HG02763 (cell line): Measurements from ENCODE around the gene LHFPL6.

Source experiments
- ATAC-seq: cut with Tn5 transposase; IDR thresholded peaks from one replicate; pipeline ENCODE4 v1.9.1; 2021; ENCODE audit warnings: mild to moderate bottlenecking, moderate library complexity; ENCODE audit not compliant: unreplicated experiment

LHFPL6 gene

GRCh38 chr13:39419068-39419467, 183.9 kb downstream of the LHFPL6 start:
- ATAC-seq, result no peak

- ATAC-seq, result no peak
Measured at GRCh38 chr13:39418424-39418823, 184.6 kb downstream of the LHFPL6 start.

- no peak for ATAC-seq
Measured at GRCh38 chr13:39417643-39418042, 185.3 kb downstream of the LHFPL6 start.

- ATAC-seq, result no peak
Measured at GRCh38 chr13:39417131-39417530, 185.9 kb downstream of the LHFPL6 start.

GRCh38 chr13:39415008-39415802, 187.8 kb downstream of the LHFPL6 start:
- no peak for ATAC-seq

- no peak for ATAC-seq
Measured at GRCh38 chr13:39414339-39414738, 188.7 kb downstream of the LHFPL6 start.

- ATAC-seq, result no peak
Measured at GRCh38 chr13:39411511-39411910, 191.5 kb downstream of the LHFPL6 start.

- no peak for ATAC-seq
Measured at GRCh38 chr13:39410964-39411363, 192.0 kb downstream of the LHFPL6 start.

GRCh38 chr13:39410096-39410901, 192.7 kb downstream of the LHFPL6 start:
- no peak for ATAC-seq

- ATAC-seq, result no peak
Measured at GRCh38 chr13:39408512-39408911, 194.5 kb downstream of the LHFPL6 start.

GRCh38 chr13:39407786-39408185, 195.2 kb downstream of the LHFPL6 start:
- no peak for ATAC-seq

- no peak for ATAC-seq
Measured at GRCh38 chr13:39407138-39407537, 195.9 kb downstream of the LHFPL6 start.

GRCh38 chr13:39406688-39407087, 196.3 kb downstream of the LHFPL6 start:
- ATAC-seq, result peak; percentile 48

GRCh38 chr13:39405596-39406205, 197.3 kb downstream of the LHFPL6 start:
- no peak for ATAC-seq

GRCh38 chr13:39405107-39405506, 197.9 kb downstream of the LHFPL6 start:
- no peak for ATAC-seq

- ATAC-seq, result no peak
Measured at GRCh38 chr13:39403106-39403505, 199.9 kb downstream of the LHFPL6 start.

GRCh38 chr13:39402221-39402970, 200.6 kb downstream of the LHFPL6 start:
- ATAC-seq, result no peak

- ATAC-seq, result no peak
Measured at GRCh38 chr13:39401756-39402155, 201.2 kb downstream of the LHFPL6 start.

- no peak for ATAC-seq
Measured at GRCh38 chr13:39401046-39401705, 201.8 kb downstream of the LHFPL6 start.

- no peak for ATAC-seq
Measured at GRCh38 chr13:39399102-39399501, 203.9 kb downstream of the LHFPL6 start.
